Neutrophil (primary cell): ENCODE data around the gene UBE2G2.

Experiments
- H3K27ac ChIP-seq: fragments of 200-600 bp; sonication (generic); 2 replicates; pipeline ENCODE4 v1.5.1; 2016; ENCODE audit warnings: mild to moderate bottlenecking, moderate library complexity
- H3K27me3 ChIP-seq: fragments of 200-600 bp; sonication (generic); 2 replicates; pipeline ENCODE4 v1.6.0; 2016; ENCODE audit warnings: mild to moderate bottlenecking
- H3K36me3 ChIP-seq: fragments of 200-600 bp; sonication (generic); 2 replicates; pipeline ENCODE4 v1.5.1; 2017
- H3K4me1 ChIP-seq, 2 experiments: fragments of 200-600 bp in 1 of 2; sonication (generic) in 1 of 2; 1 replicate in 1 of 2; 2 replicates in 1 of 2; pipeline versions ENCODE4 v1.5.1 to v1.6.1; 2013 to 2016; ENCODE audit warnings: low read depth in 1 of 2, low read length in 1 of 2, mild to moderate bottlenecking in 1 of 2, moderate library complexity in 1 of 2; ENCODE audit not compliant: control insufficient read depth in 1 of 2, insufficient read depth in 1 of 2
- H3K4me3 ChIP-seq, 2 experiments: fragments of 200-600 bp in 1 of 2; sonication (generic) in 1 of 2; 1 replicate in 1 of 2; 2 replicates in 1 of 2; pipeline ENCODE4 v1.5.1; 2013 to 2016; ENCODE audit warnings: low read depth in 1 of 2, low read length in 1 of 2, mild to moderate bottlenecking in 1 of 2, moderate library complexity in 1 of 2
- H3K9me3 ChIP-seq: fragments of 200-600 bp; sonication (generic); 2 replicates; pipeline ENCODE4 v1.5.1; 2016
- TF ChIP-seq, protein P1 (sequence below): fragments of 200-600 bp; sonication (generic); IDR thresholded peaks from 2 replicates; pipeline ENCODE4 v1.5.1; 2016; ENCODE audit warnings: antibody characterized with exemption

The UBE2G2 gene

GRCh38 chr21:44763451-44764318 is 37.9 kb downstream of the UBE2G2 start:
- Histone ChIP-seq H3K4me3 (no peak overlapping the region), H3K36me3 (no peaks in the 10 kb centered on the region), H3K9me3 (no peaks in the 10 kb centered on the region), H3K4me1 (no peaks in the 10 kb centered on the region), H3K27ac (no peak overlapping the region), H3K27me3 (peaks cover 9% of the 10 kb centered on the region)
- TF ChIP-seq, protein P1, sequence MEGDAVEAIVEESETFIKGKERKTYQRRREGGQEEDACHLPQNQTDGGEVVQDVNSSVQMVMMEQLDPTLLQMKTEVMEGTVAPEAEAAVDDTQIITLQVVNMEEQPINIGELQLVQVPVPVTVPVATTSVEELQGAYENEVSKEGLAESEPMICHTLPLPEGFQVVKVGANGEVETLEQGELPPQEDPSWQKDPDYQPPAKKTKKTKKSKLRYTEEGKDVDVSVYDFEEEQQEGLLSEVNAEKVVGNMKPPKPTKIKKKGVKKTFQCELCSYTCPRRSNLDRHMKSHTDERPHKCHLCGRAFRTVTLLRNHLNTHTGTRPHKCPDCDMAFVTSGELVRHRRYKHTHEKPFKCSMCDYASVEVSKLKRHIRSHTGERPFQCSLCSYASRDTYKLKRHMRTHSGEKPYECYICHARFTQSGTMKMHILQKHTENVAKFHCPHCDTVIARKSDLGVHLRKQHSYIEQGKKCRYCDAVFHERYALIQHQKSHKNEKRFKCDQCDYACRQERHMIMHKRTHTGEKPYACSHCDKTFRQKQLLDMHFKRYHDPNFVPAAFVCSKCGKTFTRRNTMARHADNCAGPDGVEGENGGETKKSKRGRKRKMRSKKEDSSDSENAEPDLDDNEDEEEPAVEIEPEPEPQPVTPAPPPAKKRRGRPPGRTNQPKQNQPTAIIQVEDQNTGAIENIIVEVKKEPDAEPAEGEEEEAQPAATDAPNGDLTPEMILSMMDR, result no peak

GRCh38 chr21:44763050-44763378 is 38.6 kb downstream of the UBE2G2 start:
- no peak overlapping the region for H3K4me3 ChIP-seq
- no peaks in the 10 kb centered on the region for H3K4me1 ChIP-seq
- H3K36me3 ChIP-seq, result no peaks in the 10 kb centered on the region
- H3K9me3 ChIP-seq, result no peaks in the 10 kb centered on the region
- TF ChIP-seq, protein P1, result no peak
- no peak overlapping the region for H3K27ac ChIP-seq
- H3K27me3 ChIP-seq, result peaks cover 9% of the 10 kb centered on the region

DNA sequence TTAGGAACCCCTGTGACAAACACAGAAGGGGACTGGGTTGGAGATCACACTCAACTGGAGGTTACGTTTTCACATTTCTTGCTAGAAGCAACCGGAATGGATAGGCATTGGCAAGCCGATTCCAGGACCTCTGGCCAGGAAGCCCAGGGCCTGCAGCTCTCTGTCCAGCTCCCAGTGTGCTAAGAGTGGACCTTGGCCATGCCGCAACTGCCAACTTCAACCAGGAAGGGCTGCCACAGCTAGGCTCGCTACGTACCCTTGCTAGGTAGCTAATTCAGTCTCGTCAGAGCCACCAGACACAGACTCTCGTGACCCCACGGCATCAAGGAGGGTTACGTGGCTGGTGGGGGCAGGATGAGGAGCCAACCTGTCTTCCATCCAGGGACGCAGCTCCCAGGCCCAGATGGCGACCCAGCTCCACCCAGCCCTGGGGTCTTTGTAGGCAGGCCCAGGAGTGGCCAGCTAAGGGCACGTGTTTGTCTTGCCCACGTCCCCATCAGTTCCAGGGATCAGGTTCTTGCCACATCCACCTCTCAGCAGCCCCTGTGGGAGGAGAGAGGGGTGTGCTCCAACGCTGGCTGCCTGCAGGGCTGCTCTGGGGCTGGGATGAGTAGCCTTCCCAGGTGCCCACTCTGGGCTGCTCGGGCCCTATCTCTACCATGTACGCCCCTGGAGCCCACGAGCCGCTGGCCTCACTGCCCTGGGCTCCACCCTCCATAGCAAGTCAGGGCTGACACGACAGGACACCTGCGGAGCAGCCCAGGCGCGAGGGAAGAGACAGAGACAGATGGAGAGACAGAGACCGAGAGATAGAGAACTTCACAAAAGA is 39.2 kb downstream of the UBE2G2 start:
- Histone ChIP-seq H3K36me3 (no peaks in the 10 kb centered on the region), H3K4me1 (no peaks in the 10 kb centered on the region), H3K4me3 (no peak overlapping the region), H3K9me3 (no peaks in the 10 kb centered on the region), H3K27me3 (peaks cover 9% of the 10 kb centered on the region), H3K27ac (no peak overlapping the region)
- TF ChIP-seq, protein P1, result no peak

- no peaks in the 10 kb centered on the region for H3K36me3 ChIP-seq
- no peak overlapping the region for H3K4me3 ChIP-seq
- no peaks in the 10 kb centered on the region for H3K4me1 ChIP-seq
- peaks cover 9% of the 10 kb centered on the region for H3K27me3 ChIP-seq
- TF ChIP-seq, protein P1, result no peak
- H3K27ac ChIP-seq, result no peak overlapping the region
- H3K9me3 ChIP-seq, result no peaks in the 10 kb centered on the region
Observed at GRCh38 chr21:44761747-44762208, 39.8 kb downstream of the UBE2G2 start.

GRCh38 chr21:44761011-44761729 is 40.5 kb downstream of the UBE2G2 start:
- H3K36me3 ChIP-seq, result no peaks in the 10 kb centered on the region
- TF ChIP-seq, protein P1, result no peak
- no peaks in the 10 kb centered on the region for H3K9me3 ChIP-seq
- no peak overlapping the region for H3K4me3 ChIP-seq
- peaks cover 9% of the 10 kb centered on the region for H3K27me3 ChIP-seq
- H3K27ac ChIP-seq, result no peak overlapping the region
- H3K4me1 ChIP-seq, result no peaks in the 10 kb centered on the region
